Upper lobe of left lung (tissue), 4 donors: ENCODE data around the gene ASB13.

ENCODE experiments used
- EP300 ChIP-seq, 4 donors: sonication (generic); formaldehyde crosslinking; IDR thresholded peaks; one replicate each; pipeline ENCODE4 v1.5.1; 2017; ENCODE audit warnings: antibody characterized with exemption in 4 of 4, control low read depth in 2 of 4
- POLR2A ChIP-seq, 4 donors: fragments of 450-650 bp; IDR thresholded peaks; one replicate each; pipeline ENCODE4 v1.5.1; 2016 to 2017; ENCODE audit warnings: antibody characterized with exemption in 4 of 4, mild to moderate bottlenecking in 2 of 4
- POLR2AphosphoS5 ChIP-seq, 2 donors: sonication (generic); formaldehyde crosslinking; IDR thresholded peaks; one replicate each; pipeline ENCODE4 v1.5.1; 2017; ENCODE audit warnings: antibody characterized with exemption in 2 of 2
- TF ChIP-seq, protein P1 (sequence below), 6 experiments: fragments of 450-650 bp in 4 of 6; fragments of 200-600 bp in 2 of 6; sonication (generic) in 2 of 6; IDR thresholded peaks; one replicate each; pipeline ENCODE4 v1.5.1; 2016 to 2019; ENCODE audit warnings: antibody characterized with exemption in 6 of 6

DNA sequence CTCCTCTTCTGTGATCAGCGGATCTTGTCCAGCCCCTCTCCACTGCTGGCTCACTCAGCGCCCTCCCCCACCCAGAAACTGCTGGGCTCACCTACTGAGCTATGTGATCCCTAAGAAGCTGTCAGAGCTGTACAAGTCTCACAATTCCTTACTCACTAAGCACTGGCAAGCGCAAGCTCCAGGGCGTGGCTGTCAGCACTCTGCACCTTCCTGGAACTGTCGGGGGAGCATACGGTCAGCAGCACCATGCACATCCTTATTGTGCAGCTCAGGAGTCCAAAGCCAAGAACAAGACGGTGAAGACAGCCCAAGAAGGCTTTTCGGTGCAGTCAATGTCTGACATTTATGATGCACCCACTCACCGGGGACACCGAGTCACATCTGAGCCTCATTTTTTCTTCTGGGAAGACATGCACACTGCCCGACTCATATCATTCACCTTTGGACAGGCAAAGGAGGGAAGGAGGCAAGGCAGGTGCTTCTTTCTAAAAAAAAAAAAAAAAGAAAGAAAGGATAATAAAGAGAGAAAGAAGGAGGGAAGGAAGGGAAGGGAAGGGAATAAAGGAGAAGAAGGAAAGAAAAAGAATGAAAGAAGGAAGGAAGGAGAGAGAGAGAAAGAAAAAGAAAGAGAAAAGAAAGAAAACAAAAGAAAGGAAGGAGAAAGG, 56.3 kb downstream of the ASB13 start:
- TF ChIP-seq, protein P1, sequence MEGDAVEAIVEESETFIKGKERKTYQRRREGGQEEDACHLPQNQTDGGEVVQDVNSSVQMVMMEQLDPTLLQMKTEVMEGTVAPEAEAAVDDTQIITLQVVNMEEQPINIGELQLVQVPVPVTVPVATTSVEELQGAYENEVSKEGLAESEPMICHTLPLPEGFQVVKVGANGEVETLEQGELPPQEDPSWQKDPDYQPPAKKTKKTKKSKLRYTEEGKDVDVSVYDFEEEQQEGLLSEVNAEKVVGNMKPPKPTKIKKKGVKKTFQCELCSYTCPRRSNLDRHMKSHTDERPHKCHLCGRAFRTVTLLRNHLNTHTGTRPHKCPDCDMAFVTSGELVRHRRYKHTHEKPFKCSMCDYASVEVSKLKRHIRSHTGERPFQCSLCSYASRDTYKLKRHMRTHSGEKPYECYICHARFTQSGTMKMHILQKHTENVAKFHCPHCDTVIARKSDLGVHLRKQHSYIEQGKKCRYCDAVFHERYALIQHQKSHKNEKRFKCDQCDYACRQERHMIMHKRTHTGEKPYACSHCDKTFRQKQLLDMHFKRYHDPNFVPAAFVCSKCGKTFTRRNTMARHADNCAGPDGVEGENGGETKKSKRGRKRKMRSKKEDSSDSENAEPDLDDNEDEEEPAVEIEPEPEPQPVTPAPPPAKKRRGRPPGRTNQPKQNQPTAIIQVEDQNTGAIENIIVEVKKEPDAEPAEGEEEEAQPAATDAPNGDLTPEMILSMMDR (IDR thresholded peaks at IDR 0.05), result no peak
- no peak for TF ChIP-seq POLR2AphosphoS5 (IDR thresholded peaks at IDR 0.05)
- no peak for TF ChIP-seq POLR2A (IDR thresholded peaks at IDR 0.05)
- TF ChIP-seq EP300 (IDR thresholded peaks at IDR 0.05), result no peak
